Ovary (tissue), 3 donors: ENCODE measurements around the gene LAG3.

Source experiments
- EP300 ChIP-seq: sonication (generic); formaldehyde crosslinking; IDR thresholded peaks from one replicate; pipeline ENCODE4 v1.6.1; 2017; ENCODE audit warnings: antibody characterized with exemption
- POLR2A ChIP-seq: fragments of 450-650 bp; IDR thresholded peaks from one replicate; pipeline ENCODE4 v1.6.1; 2017; ENCODE audit warnings: antibody characterized with exemption, mild to moderate bottlenecking, moderate library complexity
- TF ChIP-seq, protein P1 (sequence below), 3 donors: fragments of 450-650 bp in 2 of 3; fragments of 200-600 bp in 1 of 3; IDR thresholded peaks; one replicate each; pipeline versions ENCODE4 v1.5.1 to v1.8.0; 2016 to 2022; ENCODE audit warnings: antibody characterized with exemption in 3 of 3, mild to moderate bottlenecking in 1 of 3
- donor health status: DM: no; HTN: no; CAD: no.

DNA sequence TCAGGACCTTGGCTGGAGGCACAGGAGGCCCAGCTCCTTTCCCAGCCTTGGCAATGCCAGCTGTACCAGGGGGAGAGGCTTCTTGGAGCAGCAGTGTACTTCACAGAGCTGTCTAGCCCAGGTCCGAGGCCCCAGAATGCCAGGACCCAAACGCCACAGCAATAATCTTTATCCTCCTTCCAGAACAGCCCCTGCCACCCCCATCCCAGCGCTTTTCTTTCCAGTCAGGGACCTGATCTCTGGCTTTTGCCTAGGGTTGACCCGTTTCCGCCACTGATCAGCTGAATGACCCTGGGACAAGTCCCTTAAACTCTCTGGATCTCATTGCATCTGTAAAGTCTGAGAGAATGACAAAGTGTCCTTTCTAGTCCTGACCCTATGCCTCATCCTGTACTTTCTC is 5.1 kb downstream of the LAG3 start:
- TF ChIP-seq, protein P1, sequence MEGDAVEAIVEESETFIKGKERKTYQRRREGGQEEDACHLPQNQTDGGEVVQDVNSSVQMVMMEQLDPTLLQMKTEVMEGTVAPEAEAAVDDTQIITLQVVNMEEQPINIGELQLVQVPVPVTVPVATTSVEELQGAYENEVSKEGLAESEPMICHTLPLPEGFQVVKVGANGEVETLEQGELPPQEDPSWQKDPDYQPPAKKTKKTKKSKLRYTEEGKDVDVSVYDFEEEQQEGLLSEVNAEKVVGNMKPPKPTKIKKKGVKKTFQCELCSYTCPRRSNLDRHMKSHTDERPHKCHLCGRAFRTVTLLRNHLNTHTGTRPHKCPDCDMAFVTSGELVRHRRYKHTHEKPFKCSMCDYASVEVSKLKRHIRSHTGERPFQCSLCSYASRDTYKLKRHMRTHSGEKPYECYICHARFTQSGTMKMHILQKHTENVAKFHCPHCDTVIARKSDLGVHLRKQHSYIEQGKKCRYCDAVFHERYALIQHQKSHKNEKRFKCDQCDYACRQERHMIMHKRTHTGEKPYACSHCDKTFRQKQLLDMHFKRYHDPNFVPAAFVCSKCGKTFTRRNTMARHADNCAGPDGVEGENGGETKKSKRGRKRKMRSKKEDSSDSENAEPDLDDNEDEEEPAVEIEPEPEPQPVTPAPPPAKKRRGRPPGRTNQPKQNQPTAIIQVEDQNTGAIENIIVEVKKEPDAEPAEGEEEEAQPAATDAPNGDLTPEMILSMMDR (IDR thresholded peaks at IDR 0.05), result no peak
- TF ChIP-seq POLR2A (no peak), EP300 (no peak)
